Left ventricle myocardium inferior (tissue), 1 donor: Measurements from ENCODE around the gene DSP. TPM values are rescaled to one million over a fixed set of nuclear protein-coding genes. Genes with fewer than 3 reads are reported as not detected.
A peak's percentile ranks its signal among the peaks of the same experiment; 100 is the strongest.

ENCODE experiments used
- DNase-seq: peaks from one replicate; pipeline ENCODE4 v3.0.0-alpha.2; 2020
- H3K27ac ChIP-seq: fragments of 200-600 bp; replicated peaks from 2 replicates; pipeline ENCODE4 v1.8.0; 2021
- H3K27me3 ChIP-seq: fragments of 200-600 bp; 2 replicates; pipeline ENCODE4 v1.8.0; 2021; ENCODE audit warnings: low read depth
- H3K36me3 ChIP-seq: fragments of 200-600 bp; 2 replicates; pipeline ENCODE4 v1.8.0; 2021
- H3K4me1 ChIP-seq: fragments of 200-600 bp; 2 replicates; pipeline ENCODE4 v1.8.0; 2021
- H3K4me3 ChIP-seq: fragments of 200-600 bp; 2 replicates; pipeline ENCODE4 v1.8.0; 2021; ENCODE audit warnings: mild to moderate bottlenecking, moderate library complexity
- H3K9me3 ChIP-seq: fragments of 200-600 bp; replicated peaks from 2 replicates; pipeline ENCODE4 v1.8.0; 2021
- CTCF ChIP-seq: fragments of 200-600 bp; IDR thresholded peaks from 2 replicates; pipeline ENCODE4 v1.8.0; 2021; ENCODE audit warnings: antibody characterized with exemption, mild to moderate bottlenecking, borderline replicate concordance
- intact Hi-C: fragments of 100-400 bp; cut with micrococcal nuclease; formaldehyde crosslinking; loops from one replicate; pipeline ENCODE4 v1.11.0; 2022
- total RNA-seq: library from RNA; stranded (reverse); fragmentation: NEBNext Ultra II Directional; extraction: Animal tissue kit (Norgen Biotek cat#: 25700); gene quantifications from one replicate; pipeline ENCODE4 v1.2.1, GENCODE V29; 2021
- donor health status: DM: no; HTN: yes; CAD: no; lungs with severe emphysema.

DSP gene
- total RNA-seq, 1 donor from 2014 or later: 322 TPM

GRCh38 chr6:7535498-7535897 lies 6.0 kb upstream of the DSP start:
- Histone ChIP-seq H3K27ac (no peak overlapping the region), H3K36me3 (no peaks in the 10 kb centered on the region), H3K9me3 (no peaks in the 10 kb centered on the region), H3K27me3 (peaks cover 61% of the 10 kb centered on the region), H3K4me3 (no peak overlapping the region), H3K4me1 (peaks cover 9% of the 10 kb centered on the region)
- TF ChIP-seq CTCF: no peak
- intact Hi-C loops: no loop called here
- no peak for DNase-seq

- Histone ChIP-seq H3K9me3 (no peaks in the 10 kb centered on the region), H3K36me3 (no peaks in the 10 kb centered on the region), H3K4me3 (no peak overlapping the region), H3K4me1 (peaks cover 30% of the 10 kb centered on the region), H3K27me3 (peaks cover 80% of the 10 kb centered on the region), H3K27ac (peak overlapping the region; percentile 93)
- intact Hi-C loops: no loop called here
- TF ChIP-seq CTCF: no peak
- no peak for DNase-seq
Observed at GRCh38 chr6:7537565-7538174, 3.8 kb upstream of the DSP start.

GRCh38 chr6:7538484-7538883 lies 3.0 kb upstream of the DSP start:
- no peak for TF ChIP-seq CTCF
- no peak overlapping the region for H3K4me3 ChIP-seq
- H3K27me3 ChIP-seq: peaks cover 88% of the 10 kb centered on the region
- peaks cover 35% of the 10 kb centered on the region for H3K4me1 ChIP-seq
- H3K27ac ChIP-seq: peak overlapping the region; percentile 93
- no peaks in the 10 kb centered on the region for H3K36me3 ChIP-seq
- H3K9me3 ChIP-seq: no peaks in the 10 kb centered on the region
- intact Hi-C loops: no loop called here
- no peak for DNase-seq

GRCh38 chr6:7540595-7540994 lies 876 bp upstream of the DSP start:
- H3K27ac ChIP-seq: peak overlapping the region; percentile 93
- intact Hi-C loops: no loop called here
- H3K9me3 ChIP-seq: no peaks in the 10 kb centered on the region
- no peak for TF ChIP-seq CTCF
- H3K4me1 ChIP-seq: peaks cover 35% of the 10 kb centered on the region
- peak; percentile 40 for DNase-seq
- no peaks in the 10 kb centered on the region for H3K36me3 ChIP-seq
- peak overlapping the region; percentile 75 for H3K4me3 ChIP-seq
- H3K27me3 ChIP-seq: peaks cover 96% of the 10 kb centered on the region

GRCh38 chr6:7542065-7542873 lies 798 bp downstream of the DSP start:
- Histone ChIP-seq H3K9me3 (no peaks in the 10 kb centered on the region), H3K36me3 (no peaks in the 10 kb centered on the region), H3K27ac (peak overlapping the region; percentile 93), H3K4me1 (peaks cover 45% of the 10 kb centered on the region), H3K27me3 (peaks cover 99% of the 10 kb centered on the region), H3K4me3 (peak overlapping the region; percentile 75)
- DNase-seq: peak; percentile 30
- intact Hi-C loops: no loop called here
- TF ChIP-seq CTCF: no peak
